ENCODE data around the gene GPATCH4. TPM values are rescaled to one million over a fixed set of nuclear protein-coding genes. Genes with fewer than 3 reads are reported as not detected.
"Not testable (repeated sequence)": the region's sequence is repeated elsewhere in the genome, so short reads cannot be mapped to it uniquely, and the experiment has no call there.

GPATCH4 gene
- total RNA-seq, 4 donors from 2014 or later = 22.2 to 44.4 (median 29.6) TPM

GRCh38 chr1:156612666-156613065 is 11.4 kb upstream of the GPATCH4 start:
- Histone ChIP-seq H3K36me3 (no peaks in the 10 kb centered on the region), H3K27ac (no peak overlapping the region), H3K4me1 (peaks cover 0 to 14% (median 0%) of the 10 kb centered on the region in 4 donors), H3K27me3 (peaks cover 0 to 35% of the 10 kb centered on the region in 2 donors), H3K4me3 (no peak overlapping the region), H3K9me3 (no peaks in the 10 kb centered on the region)
- 56 to 60% methylated on average over 3 of the region's 3 CpGs for WGBS, 2 donors
- TF ChIP-seq CTCF (IDR thresholded peaks at IDR 0.05) (no peak), POLR2A (IDR thresholded peaks at IDR 0.05) (no peak), EP300 (IDR thresholded peaks at IDR 0.05) (no peak)
- no peak for DNase-seq (ENCODE audit: low spot score in 2 of 2)

- H3K27me3 ChIP-seq = peaks cover 0 to 20% of the 10 kb centered on the region in 2 donors
- H3K27ac ChIP-seq; H3K4me3 ChIP-seq; H3K9me3 ChIP-seq; H3K4me1 ChIP-seq; H3K36me3 ChIP-seq; DNase-seq (ENCODE audit: low spot score in 2 of 2): not testable (repeated sequence)
- WGBS, 2 donors = 85 to 87% methylated on average over 9 of the region's 9 CpGs
Measured at GRCh38 chr1:156610072-156610471, 8.8 kb upstream of the GPATCH4 start.

DNA sequence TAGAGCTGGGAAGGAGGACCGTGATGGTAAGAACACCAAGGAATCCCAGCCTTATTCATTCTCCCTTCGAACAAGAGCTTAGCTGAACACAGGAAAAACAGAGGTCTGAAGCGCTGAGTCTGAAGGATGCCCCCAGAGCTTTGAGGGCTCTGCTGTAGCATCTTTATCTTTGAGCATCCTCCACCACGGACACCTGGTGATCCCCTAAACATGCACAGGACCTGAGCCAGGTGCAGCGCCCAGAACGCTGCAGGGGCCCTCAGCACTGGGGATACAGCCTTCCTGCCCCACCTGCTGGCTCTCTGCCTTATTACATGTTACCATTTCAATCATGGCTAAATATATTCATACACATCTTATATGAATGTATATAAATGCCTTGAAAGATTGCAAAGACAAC is 7.7 kb upstream of the GPATCH4 start:
- peaks cover 0 to 5% (median 0%) of the 10 kb centered on the region in 4 donors for H3K4me1 ChIP-seq
- no peak overlapping the region for H3K27ac ChIP-seq
- WGBS, 2 donors = 40 to 41% methylated on average over 6 of the region's 6 CpGs
- no peak for DNase-seq (ENCODE audit: low spot score in 2 of 2)
- peaks cover 0 to 18% of the 10 kb centered on the region in 2 donors for H3K27me3 ChIP-seq
- no peaks in the 10 kb centered on the region for H3K36me3 ChIP-seq
- no peaks in the 10 kb centered on the region for H3K9me3 ChIP-seq
- TF ChIP-seq CTCF (IDR thresholded peaks at IDR 0.05) (peak in 4 of 5 experiments; percentile 14 to 41 (median 25)), POLR2A (IDR thresholded peaks at IDR 0.05) (no peak), EP300 (IDR thresholded peaks at IDR 0.05) (no peak)
- no peak overlapping the region for H3K4me3 ChIP-seq

- H3K9me3 ChIP-seq = no peaks in the 10 kb centered on the region
- no peak overlapping the region for H3K27ac ChIP-seq
- H3K4me3 ChIP-seq = no peak overlapping the region
- WGBS, 2 donors = 28 to 30% methylated on average over 7 of the region's 7 CpGs
- H3K4me1 ChIP-seq = peaks cover 0 to 5% (median 0%) of the 10 kb centered on the region in 4 donors
- TF ChIP-seq POLR2A (IDR thresholded peaks at IDR 0.05) (no peak), CTCF (IDR thresholded peaks at IDR 0.05) (peak; percentile 50 to 87 (median 80)), EP300 (IDR thresholded peaks at IDR 0.05) (peak in 1 of 2 donors; percentile 47)
- DNase-seq (ENCODE audit: low spot score in 2 of 2) = peak in 1 of 2 donors; percentile 76
- no peaks in the 10 kb centered on the region for H3K36me3 ChIP-seq
- peaks cover 0 to 17% of the 10 kb centered on the region in 2 donors for H3K27me3 ChIP-seq
Measured at GRCh38 chr1:156608036-156608674, 6.9 kb upstream of the GPATCH4 start.

GRCh38 chr1:156607344-156607743 is 6.1 kb upstream of the GPATCH4 start:
- H3K27ac ChIP-seq; H3K4me3 ChIP-seq; H3K4me1 ChIP-seq; DNase-seq (ENCODE audit: low spot score in 2 of 2); H3K36me3 ChIP-seq; H3K9me3 ChIP-seq: not testable (repeated sequence)
- WGBS, 2 donors = 85 to 86% methylated on average over 4 of the region's 4 CpGs
- peaks cover 0 to 15% of the 10 kb centered on the region in 2 donors for H3K27me3 ChIP-seq

DNA sequence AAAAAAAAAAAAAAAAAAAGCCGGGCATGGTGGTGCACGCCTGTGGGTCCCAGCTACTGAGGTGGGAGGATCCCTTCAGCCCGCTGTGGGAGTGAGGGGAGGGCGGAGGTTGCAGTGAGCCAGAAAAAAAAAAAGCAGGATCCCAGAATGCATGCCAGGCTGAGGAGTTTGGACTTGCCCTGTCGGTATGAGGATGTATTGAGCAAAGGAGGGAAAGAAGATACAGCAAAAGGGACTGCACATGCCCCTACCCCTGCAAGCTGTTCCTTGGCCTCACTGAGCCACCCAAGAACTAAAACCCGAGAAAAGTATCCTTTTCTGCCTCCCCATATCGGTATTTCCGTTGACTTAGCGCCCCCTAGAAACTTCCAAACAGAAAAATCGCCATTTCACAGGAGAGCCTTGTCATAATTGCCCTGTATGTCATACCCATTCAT is 1.3 kb upstream of the GPATCH4 start:
- Histone ChIP-seq H3K4me1 (peaks cover 0 to 29% (median 12%) of the 10 kb centered on the region in 4 donors), H3K36me3 (peaks cover 0 to 16% (median 0%) of the 10 kb centered on the region in 3 donors), H3K9me3 (no peaks in the 10 kb centered on the region), H3K27ac (no peak overlapping the region), H3K4me3 (no peak overlapping the region), H3K27me3 (no peaks in the 10 kb centered on the region)
- DNase-seq (ENCODE audit: low spot score in 2 of 2) = no peak
- TF ChIP-seq POLR2A (IDR thresholded peaks at IDR 0.05) = no peak
- TF ChIP-seq CTCF (IDR thresholded peaks at IDR 0.05) = peak in 1 of 5 experiments; percentile 21
- 36 to 41% methylated on average over 10 of the region's 10 CpGs for WGBS, 2 donors
